CD14-positive monocyte (primary cell): ENCODE results near the gene FHIP1B. TPM values are rescaled to one million over a fixed set of nuclear protein-coding genes. Genes with fewer than 3 reads are reported as not detected.

Experiments
- DNase-seq, 3 donors: peaks; one replicate each; pipeline ENCODE4 v3.0.0-alpha.2; 2011 to 2022
- H2AFZ ChIP-seq: 2 replicates; pipeline ENCODE4 v1.6.0; 2012; ENCODE audit warnings: mild to moderate bottlenecking, low read depth, low read length, inconsistent platforms; ENCODE audit not compliant: insufficient read depth, poor library complexity, severe bottlenecking
- H3K27ac ChIP-seq, 2 donors: 1 replicate in 1 of 2; 2 replicates in 1 of 2; pipeline ENCODE4 v1.5.1; 2012 to 2013; ENCODE audit warnings: low read length in 2 of 2, control low read depth in 1 of 2, inconsistent platforms in 1 of 2, low read depth in 1 of 2, mild to moderate bottlenecking in 1 of 2
- H3K27me3 ChIP-seq, 2 donors: one replicate each; pipeline versions ENCODE4 v1.6.0 to v1.6.1; 2011 to 2013; ENCODE audit warnings: low read length in 2 of 2; ENCODE audit not compliant: control insufficient read depth in 2 of 2, insufficient read depth in 2 of 2
- H3K36me3 ChIP-seq, 2 donors: replicated peaks in 1 of 2; 1 replicate in 1 of 2; 2 replicates in 1 of 2; pipeline versions ENCODE4 v1.5.1 to v1.6.1; 2012 to 2013; ENCODE audit warnings: low read length in 2 of 2, control low read depth in 1 of 2, inconsistent platforms in 1 of 2, mild to moderate bottlenecking in 1 of 2; ENCODE audit not compliant: insufficient read depth in 2 of 2, control insufficient read depth in 1 of 2
- H3K4me1 ChIP-seq, 2 donors: 1 replicate in 1 of 2; 2 replicates in 1 of 2; pipeline versions ENCODE4 v1.5.1 to v1.6.1; 2012 to 2013; ENCODE audit warnings: low read length in 2 of 2, control low read depth in 1 of 2, inconsistent platforms in 1 of 2, mild to moderate bottlenecking in 1 of 2, moderate library complexity in 1 of 2; ENCODE audit not compliant: insufficient read depth in 2 of 2, control insufficient read depth in 1 of 2
- H3K4me2 ChIP-seq: replicated peaks from 2 replicates; pipeline ENCODE3; 2012; ENCODE audit warnings: low read length, moderate library complexity, mild to moderate bottlenecking; ENCODE audit not compliant: poor library complexity, severe bottlenecking; ENCODE audit errors: extremely low read depth
- H3K4me3 ChIP-seq, 3 experiments: fragments of 200-600 bp in 1 of 3; sonication (generic) in 1 of 3; replicated peaks in 1 of 3; 1 replicate in 2 of 3; 2 replicates in 1 of 3; pipeline ENCODE4 v1.5.1; 2011 to 2013; ENCODE audit warnings: low read length in 3 of 3, mild to moderate bottlenecking in 3 of 3, control low read depth in 2 of 3, low read depth in 2 of 3, inconsistent platforms in 1 of 3, moderate library complexity in 1 of 3
- H3K79me2 ChIP-seq: 2 replicates; pipeline ENCODE4 v1.6.0; 2012; ENCODE audit warnings: mild to moderate bottlenecking, control low read depth, inconsistent platforms, low read length, moderate library complexity; ENCODE audit not compliant: insufficient read depth
- H3K9ac ChIP-seq: 2 replicates; pipeline ENCODE4 v1.6.0; 2017; ENCODE audit warnings: low read length, mild to moderate bottlenecking; ENCODE audit not compliant: insufficient read depth, poor library complexity, severe bottlenecking
- H3K9me3 ChIP-seq, 2 donors: replicated peaks in 1 of 2; 1 replicate in 1 of 2; 2 replicates in 1 of 2; pipeline versions ENCODE4 v1.5.1 to v1.6.1; 2012 to 2013; ENCODE audit warnings: low read length in 2 of 2, control low read depth in 1 of 2; ENCODE audit not compliant: control insufficient read depth in 1 of 2, insufficient read depth in 1 of 2
- H4K20me1 ChIP-seq: 2 replicates; pipeline ENCODE4 v1.6.0; 2012; ENCODE audit warnings: mild to moderate bottlenecking, low read length, control low read depth, moderate library complexity; ENCODE audit not compliant: insufficient read depth
- H3K27ac Mint-ChIP-seq, 7 donors: one replicate each; pipeline ENCODE4 v1.8.0; 2020; ENCODE audit warnings: mild to moderate bottlenecking in 7 of 7, mixed read lengths in 7 of 7, moderate library complexity in 6 of 7, inconsistent platforms in 2 of 7
- H3K27me3 Mint-ChIP-seq, 3 donors: one replicate each; pipeline ENCODE4 v1.8.0; 2021 to 2022; ENCODE audit warnings: low read depth in 3 of 3, mild to moderate bottlenecking in 3 of 3, mixed read lengths in 3 of 3, moderate library complexity in 3 of 3, inconsistent platforms in 1 of 3
- H3K36me3 Mint-ChIP-seq, 2 donors: one replicate each; pipeline ENCODE4 v1.8.0; 2020; ENCODE audit warnings: mixed read lengths in 2 of 2, inconsistent platforms in 1 of 2, mild to moderate bottlenecking in 1 of 2
- H3K4me1 Mint-ChIP-seq: one replicate; pipeline ENCODE4 v1.8.0; 2020; ENCODE audit warnings: mild to moderate bottlenecking, mixed read lengths
- H3K4me3 Mint-ChIP-seq, 2 donors: one replicate each; pipeline ENCODE4 v1.8.0; 2020; ENCODE audit warnings: mild to moderate bottlenecking in 2 of 2, mixed read lengths in 2 of 2, moderate library complexity in 1 of 2
- H3K9me3 Mint-ChIP-seq, 7 donors: one replicate each; pipeline ENCODE4 v1.8.0; 2020 to 2022; ENCODE audit warnings: mixed read lengths in 7 of 7, mild to moderate bottlenecking in 6 of 7, moderate library complexity in 6 of 7, inconsistent platforms in 2 of 7
- WGBS: methylation state at CpG from one replicate; pipeline ENCODE4 v1.1.5; 2013; ENCODE audit warnings: missing lambda C conversion rate; ENCODE audit not compliant: insufficient coverage; 5-methylcytosine and 5-hydroxymethylcytosine counted together
- intact Hi-C, 2 donors: fragments of 100-400 bp; cut with micrococcal nuclease; formaldehyde crosslinking; loops; one replicate each; pipeline versions ENCODE4 v1.15.0 to v1.15.1; 2023
- polyA plus RNA-seq, 3 donors: library from polyadenylated mRNA; depleted of rRNA in 1 of 3; unstranded in 2 of 3; stranded (reverse) in 1 of 3; fragments of 300-500 nt in 2 of 3; fragments of >200 nt in 1 of 3; fragmentation: Illumina TruSeq in 2 of 3; gene quantifications; 1 replicate in 2 of 3; 2 replicates in 1 of 3; pipeline ENCODE4 v1.2.3, GENCODE V29; 2012 to 2021
- TF ChIP-seq, protein P1 (sequence below): fragments of 200-600 bp; IDR thresholded peaks from one replicate; pipeline ENCODE4 v1.8.0; 2022; ENCODE audit warnings: antibody characterized with exemption, mild to moderate bottlenecking

Gene FHIP1B
- polyA plus RNA-seq, 3 donors: 14.2 to 64.1 (median 18.9) TPM

DNA sequence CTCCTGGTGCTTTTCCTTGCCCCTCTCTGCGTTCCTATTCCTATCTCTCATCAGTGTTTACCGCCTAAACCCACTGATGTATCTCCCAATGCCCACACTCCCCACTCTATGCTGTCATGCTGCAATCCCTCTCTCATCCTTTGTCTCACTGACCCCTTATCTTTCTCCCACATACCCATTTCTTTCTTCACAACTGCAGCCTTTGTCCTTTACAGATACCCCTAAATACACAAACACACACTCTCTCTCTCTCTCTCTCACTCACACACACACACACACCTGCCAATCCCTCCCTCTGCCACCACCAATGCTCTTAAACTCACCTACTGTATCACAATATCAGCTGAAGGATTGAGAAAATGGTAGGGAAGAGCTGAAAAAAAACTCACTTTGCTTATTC lies 59.0 kb downstream of the FHIP1B start:
- peaks cover 0 to 8% (median 4%) of the 10 kb centered on the region in 7 donors for H3K9me3 Mint-ChIP-seq
- H3K27me3 Mint-ChIP-seq: peaks cover 0 to 8% (median 7%) of the 10 kb centered on the region in 3 donors
- no peaks in the 10 kb centered on the region for H3K36me3 ChIP-seq
- H3K36me3 Mint-ChIP-seq: peaks cover 0 to 2% of the 10 kb centered on the region in 2 donors
- H3K27ac ChIP-seq: no peak overlapping the region
- H3K4me1 Mint-ChIP-seq: peaks cover 17% of the 10 kb centered on the region
- WGBS: 80% methylated on average over 2 of the region's 2 CpGs
- no peaks in the 10 kb centered on the region for H3K9me3 ChIP-seq
- no peak overlapping the region for H3K4me3 Mint-ChIP-seq
- intact Hi-C loops: no loop called here
- no peaks in the 10 kb centered on the region for H3K79me2 ChIP-seq
- no peak overlapping the region for H3K9ac ChIP-seq
- H3K4me3 ChIP-seq: no peak overlapping the region
- no peak for DNase-seq
- H3K27ac Mint-ChIP-seq: peak overlapping the region in 1 of 7 donors; percentile 37
- TF ChIP-seq, protein P1, sequence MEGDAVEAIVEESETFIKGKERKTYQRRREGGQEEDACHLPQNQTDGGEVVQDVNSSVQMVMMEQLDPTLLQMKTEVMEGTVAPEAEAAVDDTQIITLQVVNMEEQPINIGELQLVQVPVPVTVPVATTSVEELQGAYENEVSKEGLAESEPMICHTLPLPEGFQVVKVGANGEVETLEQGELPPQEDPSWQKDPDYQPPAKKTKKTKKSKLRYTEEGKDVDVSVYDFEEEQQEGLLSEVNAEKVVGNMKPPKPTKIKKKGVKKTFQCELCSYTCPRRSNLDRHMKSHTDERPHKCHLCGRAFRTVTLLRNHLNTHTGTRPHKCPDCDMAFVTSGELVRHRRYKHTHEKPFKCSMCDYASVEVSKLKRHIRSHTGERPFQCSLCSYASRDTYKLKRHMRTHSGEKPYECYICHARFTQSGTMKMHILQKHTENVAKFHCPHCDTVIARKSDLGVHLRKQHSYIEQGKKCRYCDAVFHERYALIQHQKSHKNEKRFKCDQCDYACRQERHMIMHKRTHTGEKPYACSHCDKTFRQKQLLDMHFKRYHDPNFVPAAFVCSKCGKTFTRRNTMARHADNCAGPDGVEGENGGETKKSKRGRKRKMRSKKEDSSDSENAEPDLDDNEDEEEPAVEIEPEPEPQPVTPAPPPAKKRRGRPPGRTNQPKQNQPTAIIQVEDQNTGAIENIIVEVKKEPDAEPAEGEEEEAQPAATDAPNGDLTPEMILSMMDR: no peak
- no peak overlapping the region for H3K4me2 ChIP-seq
- H2AFZ ChIP-seq: no peak overlapping the region
- H3K27me3 ChIP-seq: no peaks in the 10 kb centered on the region
- H3K4me1 ChIP-seq: peaks cover 2 to 14% of the 10 kb centered on the region in 2 donors
- no peaks in the 10 kb centered on the region for H4K20me1 ChIP-seq

DNA sequence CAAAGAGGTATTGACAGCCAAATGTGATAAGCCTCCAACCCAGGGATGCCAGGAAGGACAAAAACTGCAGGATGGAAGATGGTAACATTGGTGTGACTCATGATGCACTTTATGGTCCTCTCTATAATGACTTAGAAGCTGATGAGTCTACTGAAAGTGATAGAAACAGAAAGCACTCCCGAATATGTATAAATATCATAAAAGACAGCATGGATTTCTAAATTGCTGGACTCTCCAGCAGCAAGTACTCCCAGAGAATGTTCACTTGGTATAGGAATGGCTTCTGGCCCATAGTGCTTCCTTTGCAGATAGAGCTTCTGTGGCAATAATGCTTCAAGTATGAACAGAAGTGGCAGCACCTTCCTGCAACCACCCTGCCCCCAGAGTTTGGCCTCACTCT lies 64.2 kb downstream of the FHIP1B start, which contains the start of gene OR52B2:
Gene OR52B2 (minus strand): TSS at position 101 of the 400 bp plus-strand sequence. CDS start 0 bp downstream, at position 101.
- Histone ChIP-seq H3K4me3 (no peak within 1 kb of the TSS), H3K79me2 (no peaks in the 10 kb centered on the region), H3K9me3 (peaks cover 0 to under 1% of the 10 kb centered on the region in 2 donors), H3K27ac (no peak within 1 kb of the TSS), H3K36me3 (no peaks in the 10 kb centered on the region), H3K4me2 (no peak within 1 kb of the TSS), H3K9ac (no peak within 1 kb of the TSS), H3K4me1 (peaks cover 0 to 5% of the 10 kb centered on the region in 2 donors), H2AFZ (no peak within 1 kb of the TSS), H4K20me1 (no peaks in the 10 kb centered on the region), H3K27me3 (peaks cover 0 to 6% of the 10 kb centered on the region in 2 donors)
- peaks cover 2 to 7% of the 10 kb centered on the region in 2 donors for H3K36me3 Mint-ChIP-seq
- DNase-seq: no peak
- H3K9me3 Mint-ChIP-seq: peaks cover under 1 to 7% (median 2%) of the 10 kb centered on the region in 7 donors
- H3K4me1 Mint-ChIP-seq: peaks cover 9% of the 10 kb centered on the region
- H3K4me3 Mint-ChIP-seq: no peak within 1 kb of the TSS
- H3K27me3 Mint-ChIP-seq: peaks cover 0 to 12% (median 12%) of the 10 kb centered on the region in 3 donors
- no CpG with 5 or more reads among the region's 1 CpG for WGBS
- intact Hi-C loops: no loop called here
- TF ChIP-seq, protein P1: no peak
- H3K27ac Mint-ChIP-seq: no peak within 1 kb of the TSS

Other genes with a start within 250 kb of the FHIP1B start
- gene OR52L1, start 247.7 kb downstream of the FHIP1B start, polyA plus RNA-seq: not detected
- not detected for gene OR56A4, start 227.7 kb downstream of the FHIP1B start, polyA plus RNA-seq
- gene OR56A1, start 203.9 kb downstream of the FHIP1B start, polyA plus RNA-seq: under 1 TPM in 1 of 3 donors, not detected in 2; 0.01 TPM
- not detected for gene OR56B4, start 127.0 kb downstream of the FHIP1B start, polyA plus RNA-seq
- gene OR52B2, start 64.3 kb downstream of the FHIP1B start, polyA plus RNA-seq: not detected
- not detected for gene OR52W1, start 35.4 kb downstream of the FHIP1B start, polyA plus RNA-seq
- gene C11orf42, start 29.1 kb downstream of the FHIP1B start, polyA plus RNA-seq: not detected
- gene CNGA4, start 4.5 kb upstream of the FHIP1B start, polyA plus RNA-seq: under 1 TPM in 1 of 3 donors, not detected in 2; 0.69 TPM
- not detected for gene CCKBR, start 25.2 kb upstream of the FHIP1B start, polyA plus RNA-seq
- 10 to 100 TPM in 2 of 3 donors, 1 to 10 TPM in 1; 3.1 to 13.6 (median 11.2) TPM for gene CAVIN3, start 85.9 kb upstream of the FHIP1B start, polyA plus RNA-seq
- gene SMPD1, start 155.8 kb upstream of the FHIP1B start, polyA plus RNA-seq: 10 to 100 TPM in 1 of 3 donors, 1 to 10 TPM in 2; 4.2 to 22.6 (median 4.9) TPM
- 1 to 10 TPM in 2 of 3 donors, under 1 TPM in 1; 0.85 to 2.5 (median 2.4) TPM for gene APBB1, start 184.5 kb upstream of the FHIP1B start, polyA plus RNA-seq
- under 1 TPM in 1 of 3 donors, not detected in 2; 0.40 TPM for gene HPX, start 206.4 kb upstream of the FHIP1B start, polyA plus RNA-seq
- 10 to 100 TPM in 1 of 3 donors, 1 to 10 TPM in 2; 1.7 to 36.2 (median 3.3) TPM for gene TRIM3, start 239.3 kb upstream of the FHIP1B start, polyA plus RNA-seq
- gene ARFIP2, start 246.7 kb upstream of the FHIP1B start, polyA plus RNA-seq: 10 to 100 TPM; 21.6 to 43.8 (median 27.2) TPM
- 10 to 100 TPM; 20.0 to 34.9 (median 22.1) TPM for gene TIMM10B, start 246.9 kb upstream of the FHIP1B start, polyA plus RNA-seq